ENCODE results near the gene PPP4R4. TPM values are rescaled to one million over a fixed set of nuclear protein-coding genes. Genes with fewer than 3 reads are reported as not detected.
A peak's percentile ranks its signal among the peaks of the same experiment; 100 is the strongest.

Gene PPP4R4
- total and polyA plus RNA-seq, 9 donors: 3.0 to 41.0 (median 14.2) TPM

- TF ChIP-seq EP300 (IDR thresholded peaks at IDR 0.05) (no peak), POLR2A (IDR thresholded peaks at IDR 0.05) (no peak), CTCF (IDR thresholded peaks at IDR 0.05) (no peak)
- intact Hi-C loops (cut with DNase I): loop anchor here in 2 of 4 donors (5.0 kb wide), 2 partner anchors 36 to 41 kb away; no protein-coding TSS in a partner anchor
- Histone ChIP-seq H3K36me3 (no peaks in the 10 kb centered on the region), H3K27ac (no peak overlapping the region), H3K27me3 (no peaks in the 10 kb centered on the region), H3K4me1 (ENCODE audit: insufficient read depth) (no peaks in the 10 kb centered on the region), H3K4me3 (no peak overlapping the region), H3K9me3 (no peaks in the 10 kb centered on the region)
- no peak for DNase-seq
- 48 to 69% (median 68%) methylated on average over 1 of the region's 1 CpG for WGBS, 3 donors
Observed at GRCh38 chr14:94177806-94178205, 3.7 kb downstream of the PPP4R4 start.

GRCh38 chr14:94179244-94179643 lies 5.1 kb downstream of the PPP4R4 start:
- DNase-seq: no peak
- intact Hi-C loops (cut with DNase I): loop anchor here in 2 of 4 donors (5.0 kb wide), 2 partner anchors 37 to 42 kb away; no protein-coding TSS in a partner anchor
- Histone ChIP-seq H3K4me3 (no peak overlapping the region), H3K27ac (no peak overlapping the region), H3K4me1 (ENCODE audit: insufficient read depth) (no peaks in the 10 kb centered on the region), H3K9me3 (no peaks in the 10 kb centered on the region), H3K36me3 (no peaks in the 10 kb centered on the region), H3K27me3 (no peaks in the 10 kb centered on the region)
- TF ChIP-seq EP300 (IDR thresholded peaks at IDR 0.05) (no peak), CTCF (IDR thresholded peaks at IDR 0.05) (no peak), POLR2A (IDR thresholded peaks at IDR 0.05) (no peak)
- WGBS, 3 donors: 96 to 100% (median 97%) methylated on average over 2 of the region's 2 CpGs

- no peak for DNase-seq
- H3K4me3 ChIP-seq: no peak overlapping the region
Observed at GRCh38 chr14:94180655-94181271, 6.6 kb downstream of the PPP4R4 start.

GRCh38 chr14:94181835-94182234 lies 7.7 kb downstream of the PPP4R4 start:
- no peak for TF ChIP-seq EP300 (IDR thresholded peaks at IDR 0.05)
- no peak for TF ChIP-seq POLR2A (IDR thresholded peaks at IDR 0.05)
- TF ChIP-seq CTCF (IDR thresholded peaks at IDR 0.05): no peak
- H3K4me3 ChIP-seq: no peak overlapping the region
- no peak for DNase-seq

More at GRCh38 chr14:94180655-94181271, 6.6 kb downstream of the PPP4R4 start:
- no peak for TF ChIP-seq POLR2A (IDR thresholded peaks at IDR 0.05)
- TF ChIP-seq CTCF (IDR thresholded peaks at IDR 0.05): peak; percentile 37 to 68 (median 49)
- no peaks in the 10 kb centered on the region for H3K4me1 ChIP-seq (ENCODE audit: insufficient read depth)
- 5 to 16% (median 14%) methylated on average over 4 of the region's 4 CpGs for WGBS, 3 donors
- intact Hi-C loops (cut with DNase I): no loop called here
- H3K36me3 ChIP-seq: no peaks in the 10 kb centered on the region
- H3K27me3 ChIP-seq: no peaks in the 10 kb centered on the region
- no peak overlapping the region for H3K27ac ChIP-seq
- H3K9me3 ChIP-seq: no peaks in the 10 kb centered on the region

More at GRCh38 chr14:94181835-94182234, 7.7 kb downstream of the PPP4R4 start:
- Histone ChIP-seq H3K27ac (no peak overlapping the region), H3K4me1 (ENCODE audit: insufficient read depth) (no peaks in the 10 kb centered on the region), H3K9me3 (no peaks in the 10 kb centered on the region), H3K36me3 (no peaks in the 10 kb centered on the region), H3K27me3 (no peaks in the 10 kb centered on the region)
- 78 to 93% (median 90%) methylated on average over 2 of the region's 2 CpGs for WGBS, 3 donors
- intact Hi-C loops (cut with DNase I): no loop called here
